Keratinocyte (primary cell): ENCODE data around the gene TGOLN2. TPM values are rescaled to one million over a fixed set of nuclear protein-coding genes. Genes with fewer than 3 reads are reported as not detected.
"Not testable (repeated sequence)": the region's sequence is repeated elsewhere in the genome, so short reads cannot be mapped to it uniquely, and the experiment has no call there.

Experiments used
- DNase-seq: peaks from one replicate; pipeline ENCODE4 v3.0.0-alpha.2; 2011; ENCODE audit warnings: low read depth, missing footprints, low spot score
- FAIRE-seq: peaks from 2 replicates; lab custom pipeline; 2011; peaks lifted over from hg19 to GRCh38; lab: Jason Lieb, UNC
- H2AFZ ChIP-seq: 2 replicates; pipeline ENCODE4 v1.6.0; 2012; ENCODE audit warnings: low read length, control low read depth, inconsistent platforms; ENCODE audit not compliant: control insufficient read depth
- H3K27ac ChIP-seq: 2 replicates; pipeline ENCODE4 v1.5.1; 2011; ENCODE audit warnings: low read length; ENCODE audit not compliant: control insufficient read depth, insufficient read depth
- H3K27me3 ChIP-seq: 3 replicates; pipeline ENCODE4 v1.6.0; 2011; ENCODE audit warnings: low read length; ENCODE audit not compliant: control insufficient read depth, insufficient read depth; ENCODE audit errors: extremely low read depth
- H3K36me3 ChIP-seq, 2 experiments: 2 replicates in 1 of 2; 3 replicates in 1 of 2; pipeline ENCODE4 v1.5.1; 2011; ENCODE audit warnings: low read length in 2 of 2, mild to moderate bottlenecking in 1 of 2; ENCODE audit not compliant: control insufficient read depth in 2 of 2, insufficient read depth in 2 of 2; ENCODE audit errors: extremely low read depth in 1 of 2
- H3K4me1 ChIP-seq: 3 replicates; pipeline ENCODE4 v1.5.1; 2011; ENCODE audit warnings: low read length; ENCODE audit not compliant: control insufficient read depth, insufficient read depth; ENCODE audit errors: extremely low read depth
- H3K4me2 ChIP-seq: 3 replicates; pipeline ENCODE4 v1.6.0; 2011; ENCODE audit warnings: low read depth, low read length; ENCODE audit not compliant: control insufficient read depth, insufficient read depth; ENCODE audit errors: extremely low read depth
- H3K4me3 ChIP-seq, 3 experiments: fragments of 200-600 bp in 1 of 3; sonication (generic) in 1 of 3; 2 replicates in 2 of 3; 3 replicates in 1 of 3; pipeline ENCODE4 v1.5.1; 2011 to 2016; ENCODE audit warnings: low read length in 3 of 3, mild to moderate bottlenecking in 3 of 3, control low read depth in 2 of 3, inconsistent platforms in 1 of 3, low read depth in 1 of 3, mixed read lengths in 1 of 3, mixed run types in 1 of 3, moderate library complexity in 1 of 3; ENCODE audit not compliant: control insufficient read depth in 2 of 3, insufficient read depth in 2 of 3; ENCODE audit errors: extremely low read depth in 1 of 3
- H3K79me2 ChIP-seq: 2 replicates; pipeline ENCODE4 v1.6.0; 2012; ENCODE audit warnings: low read length; ENCODE audit not compliant: control insufficient read depth, insufficient read depth
- H3K9ac ChIP-seq: 3 replicates; pipeline ENCODE4 v1.6.0; 2011; ENCODE audit warnings: low read length; ENCODE audit not compliant: control insufficient read depth, insufficient read depth; ENCODE audit errors: extremely low read depth
- H3K9me1 ChIP-seq: 3 replicates; pipeline ENCODE4 v1.6.0; 2011; ENCODE audit warnings: low read length; ENCODE audit not compliant: control insufficient read depth, insufficient read depth; ENCODE audit errors: extremely low read depth
- H3K9me3 ChIP-seq: 2 replicates; pipeline ENCODE4 v1.5.1; 2012; ENCODE audit warnings: low read depth, low read length; ENCODE audit not compliant: control insufficient read depth
- H4K20me1 ChIP-seq: 3 replicates; pipeline ENCODE4 v1.6.0; 2011; ENCODE audit warnings: low read length; ENCODE audit not compliant: control insufficient read depth, insufficient read depth; ENCODE audit errors: extremely low read depth
- CTCF ChIP-seq, 3 experiments: IDR thresholded peaks in 1 of 3; conservative IDR thresholded peaks in 1 of 3; optimal IDR thresholded peaks in 1 of 3; 2 replicates in 2 of 3; 3 replicates in 1 of 3; pipeline versions ENCODE3 to v1.5.1; 2011; ENCODE audit warnings: low read length in 3 of 3, mild to moderate bottlenecking in 3 of 3, moderate library complexity in 2 of 3, control low read depth in 1 of 3, inconsistent platforms in 1 of 3; ENCODE audit not compliant: insufficient read depth in 2 of 3; ENCODE audit errors: extremely low read depth in 1 of 3
- EZH2 ChIP-seq: IDR thresholded peaks from one replicate; pipeline ENCODE4 v1.6.1; 2012; ENCODE audit warnings: inconsistent platforms, mild to moderate bottlenecking, low read length, moderate library complexity
- dilution Hi-C: fragments of 300-500 bp; cut with MboI; formaldehyde crosslinking; loops from one replicate; pipeline ENCODE4 v1.7.0; 2020; ENCODE audit warnings: low sequenced_read_pairs; ENCODE audit not compliant: extremely low pct_ligation_motif_present
- polyA plus RNA-seq, 5 experiments: library from polyadenylated mRNA; depleted of rRNA in 3 of 5; stranded (reverse) in 3 of 5; stranded (forward) in 1 of 5; unstranded in 1 of 5; fragments of >200 nt; gene quantifications; 1 replicate in 1 of 5; 2 replicates in 3 of 5; 3 replicates in 1 of 5; pipeline versions ENCODE4 v1.2.1 to v1.2.3, GENCODE V29; 2011 to 2012; ENCODE audit warnings: missing spikeins in 2 of 5, low read depth in 1 of 5, low replicate concordance in 1 of 5

Gene TGOLN2
- polyA plus RNA-seq, 1 donor (not counting 4 experiments of a cell fraction or from before 2014, with no cell fraction given), result 43.3 TPM

GRCh38 chr2:85367180-85367579 lies 39.4 kb upstream of the TGOLN2 start:
- no peaks in the 10 kb centered on the region for H3K9me3 ChIP-seq
- H3K27ac ChIP-seq, result no peak overlapping the region
- TF ChIP-seq CTCF (optimal IDR thresholded peaks at IDR 0.05 in 1 of 3, IDR thresholded peaks at IDR 0.05 in 1 of 3, conservative IDR thresholded peaks at IDR 0.05 in 1 of 3; ENCODE audit: extremely low read depth in 1 of 3, insufficient read depth in 2 of 3, low read length in 3 of 3), result no peak
- TF ChIP-seq EZH2, result no peak
- H4K20me1 ChIP-seq, result no peaks in the 10 kb centered on the region
- H2AFZ ChIP-seq, result no peak overlapping the region
- peaks cover 10 to 18% of the 10 kb centered on the region in 2 experiments for H3K36me3 ChIP-seq
- dilution Hi-C loops, result loop anchor here (10.0 kb wide), 1 partner anchor 52 kb away; no protein-coding TSS in a partner anchor
- no peak overlapping the region for H3K4me3 ChIP-seq
- DNase-seq, result no peak
- no peaks in the 10 kb centered on the region for H3K4me1 ChIP-seq
- H3K27me3 ChIP-seq, result no peaks in the 10 kb centered on the region
- H3K9ac ChIP-seq, result no peak overlapping the region
- H3K4me2 ChIP-seq, result no peak overlapping the region
- no peaks in the 10 kb centered on the region for H3K9me1 ChIP-seq
- no peaks in the 10 kb centered on the region for H3K79me2 ChIP-seq
- no peak for FAIRE-seq

GRCh38 chr2:85362653-85363387 lies 35.0 kb upstream of the TGOLN2 start:
- not testable (repeated sequence) for H3K9me3 ChIP-seq, H4K20me1 ChIP-seq, H3K79me2 ChIP-seq, H3K9ac ChIP-seq, DNase-seq, H3K27ac ChIP-seq, H3K4me3 ChIP-seq, H3K4me2 ChIP-seq, FAIRE-seq, H3K27me3 ChIP-seq, H2AFZ ChIP-seq, H3K4me1 ChIP-seq, H3K9me1 ChIP-seq
- peaks cover 8 to 15% of the 10 kb centered on the region in 2 experiments for H3K36me3 ChIP-seq
- dilution Hi-C loops, result loop anchor here (10.0 kb wide), 1 partner anchor 48 kb away; no protein-coding TSS in a partner anchor
